HepG2 (cell line): ENCODE results near the gene VAMP4. TPM values are rescaled to one million over a fixed set of nuclear protein-coding genes. Genes with fewer than 3 reads are reported as not detected.
A peak's percentile ranks its signal among the peaks of the same experiment; 100 is the strongest.

ENCODE experiments used
- HMG20A ChIP-seq: IDR thresholded peaks from 2 replicates; pipeline ENCODE4 v1.6.1; 2016; ENCODE audit warnings: borderline replicate concordance
- MED8 ChIP-seq: sonication (generic); formaldehyde crosslinking; IDR thresholded peaks from 2 replicates; pipeline ENCODE4 v1.8.1; 2023; ENCODE audit warnings: mild to moderate bottlenecking, missing genetic modification reagents; ENCODE audit not compliant: insufficient replicate concordance
- MEF2D ChIP-seq: sonication (generic); formaldehyde crosslinking; IDR thresholded peaks from 2 replicates; pipeline ENCODE4 v1.5.1; 2020; ENCODE audit warnings: mild to moderate bottlenecking, missing genetic modification reagents
- MYPOP ChIP-seq: sonication (generic); formaldehyde crosslinking; IDR thresholded peaks from 2 replicates; pipeline ENCODE4 v1.8.1; 2023; ENCODE audit warnings: mild to moderate bottlenecking, moderate library complexity, missing genetic modification reagents
- REPIN1 ChIP-seq: sonication (generic); formaldehyde crosslinking; IDR thresholded peaks from 2 replicates; pipeline ENCODE4 v1.8.0; 2022; ENCODE audit warnings: missing genetic modification reagents, low read depth, mild to moderate bottlenecking, borderline replicate concordance
- RFX1 ChIP-seq: fragments of 450-650 bp; IDR thresholded peaks from 2 replicates; pipeline ENCODE4 v1.6.1; 2017
- SRSF1 ChIP-seq: fragments of 200-400 bp; formaldehyde crosslinking; optimal IDR thresholded peaks from 2 replicates; pipeline ENCODE3; 2017; ENCODE audit warnings: mild to moderate bottlenecking, low read depth, low read length, moderate library complexity
- ZBED4 ChIP-seq: sonication (generic); formaldehyde crosslinking; IDR thresholded peaks from 2 replicates; pipeline ENCODE4 v1.4.0; 2020; ENCODE audit warnings: missing genetic modification reagents, borderline replicate concordance
- ZBTB10 ChIP-seq: sonication (generic); formaldehyde crosslinking; IDR thresholded peaks from 2 replicates; pipeline ENCODE4 v1.4.0; 2020; ENCODE audit warnings: missing genetic modification reagents, borderline replicate concordance
- ZBTB14 ChIP-seq: sonication (generic); formaldehyde crosslinking; IDR thresholded peaks from 2 replicates; pipeline ENCODE4 v1.4.0; 2020; ENCODE audit warnings: missing genetic modification reagents
- ZNF263 ChIP-seq: sonication (generic); formaldehyde crosslinking; IDR thresholded peaks from 2 replicates; pipeline ENCODE4 v1.4.0; 2020; ENCODE audit warnings: missing genetic modification reagents
- ZNF432 ChIP-seq: sonication (generic); formaldehyde crosslinking; IDR thresholded peaks from 2 replicates; pipeline ENCODE4 v1.5.0; 2020; ENCODE audit warnings: missing genetic modification reagents, mild to moderate bottlenecking, borderline replicate concordance
- ZNF468 ChIP-seq: sonication (generic); formaldehyde crosslinking; IDR thresholded peaks from 2 replicates; pipeline ENCODE4 v1.8.0; 2022; ENCODE audit warnings: mild to moderate bottlenecking, moderate library complexity, missing genetic modification reagents
- ZNF562 ChIP-seq: sonication (generic); formaldehyde crosslinking; IDR thresholded peaks from 2 replicates; pipeline ENCODE4 v1.8.0; 2022; ENCODE audit warnings: missing genetic modification reagents, borderline replicate concordance
- ZNF598 ChIP-seq: sonication (generic); formaldehyde crosslinking; IDR thresholded peaks from 2 replicates; pipeline ENCODE4 v1.5.1; 2020; ENCODE audit warnings: mild to moderate bottlenecking, missing genetic modification reagents, borderline replicate concordance
- ZNF709 ChIP-seq: sonication (generic); formaldehyde crosslinking; IDR thresholded peaks from 2 replicates; pipeline ENCODE4 v1.5.0; 2020; ENCODE audit warnings: mild to moderate bottlenecking, missing genetic modification reagents
- ZNF724P ChIP-seq: sonication (generic); formaldehyde crosslinking; IDR thresholded peaks from 2 replicates; pipeline ENCODE4 v1.8.0; 2022; ENCODE audit warnings: missing genetic modification reagents, borderline replicate concordance
- ZNF775 ChIP-seq: sonication (generic); formaldehyde crosslinking; IDR thresholded peaks from 2 replicates; pipeline ENCODE4 v1.4.0; 2020; ENCODE audit warnings: missing genetic modification reagents, mild to moderate bottlenecking, moderate library complexity, borderline replicate concordance
- polyA plus RNA-seq, 8 experiments: library from polyadenylated mRNA; depleted of rRNA in 3 of 8; stranded (reverse) in 7 of 8; unstranded in 1 of 8; fragments of >200 nt; fragmentation: Illumina TruSeq in 4 of 8; extraction: Trizol in 4 of 8; gene quantifications; 2 replicates each; pipeline versions ENCODE4 v1.2.1 to v1.2.3, GENCODE V29; 2011 to 2016; ENCODE audit warnings: low read depth in 4 of 8, missing spikeins in 1 of 8, mixed read lengths in 1 of 8; ENCODE audit not compliant: insufficient read depth in 1 of 8
- total RNA-seq, 5 experiments: library from RNA; depleted of rRNA; stranded (reverse); fragments of >200 nt; fragmentation: Illumina TruSeq; extraction: Trizol; gene quantifications; 2 replicates each; pipeline ENCODE4 v1.2.3, GENCODE V29; 2016; ENCODE audit warnings: low read depth in 1 of 5

The VAMP4 gene
- total and polyA plus RNA-seq, 2 of the 13 experiments (the other 11 are each of a cell fraction or from before 2014, with no cell fraction given): 1.4 to 2.0 TPM

- TF ChIP-seq ZNF724P (0 out of 2 replicates have a peak, but pooled peaks have one; percentile 18), ZNF709 (CRISPR knock-in tag) (0 out of 2 replicates have a peak, but pooled peaks have one; percentile 54), ZBED4 (CRISPR knock-in tag) (peak; percentile 69; the same call in 1 of the 2 replicates), ZBTB10 (CRISPR knock-in tag) (no peak), RFX1 (no peak), ZNF775 (CRISPR knock-in tag) (no peak), ZNF432 (CRISPR knock-in tag) (no peak), ZNF562 (no peak), ZNF263 (CRISPR knock-in tag) (no peak), ZNF468 (CRISPR knock-in tag) (0 out of 2 replicates have a peak, but pooled peaks have one; percentile 66), ZNF598 (CRISPR knock-in tag) (peak; percentile 40; the same call in 1 of the 2 replicates), MED8 (CRISPR knock-in tag) (no peak), MEF2D (no peak), SRSF1 (peak; percentile 40), REPIN1 (CRISPR knock-in tag) (no peak; the same call in 1 of the 2 replicates), MYPOP (CRISPR knock-in tag) (peak; percentile 80), ZBTB14 (CRISPR knock-in tag) (no peak), HMG20A (CRISPR knock-in tag) (0 out of 2 replicates have a peak, but pooled peaks have one; percentile 10)
These were observed at the start of gene VAMP4 (continued) for GRCh38 chr1:171741872-171742576.
